Measurements from ENCODE around the gene ROBO2.

GRCh38 chr3:77169823-77170222 lies 129.9 kb downstream of the ROBO2 start:
- TF ChIP-seq EZH2 (IDR thresholded peaks at IDR 0.05; ENCODE audit: borderline replicate concordance, low read length) = no peak
- TF ChIP-seq, protein P1, sequence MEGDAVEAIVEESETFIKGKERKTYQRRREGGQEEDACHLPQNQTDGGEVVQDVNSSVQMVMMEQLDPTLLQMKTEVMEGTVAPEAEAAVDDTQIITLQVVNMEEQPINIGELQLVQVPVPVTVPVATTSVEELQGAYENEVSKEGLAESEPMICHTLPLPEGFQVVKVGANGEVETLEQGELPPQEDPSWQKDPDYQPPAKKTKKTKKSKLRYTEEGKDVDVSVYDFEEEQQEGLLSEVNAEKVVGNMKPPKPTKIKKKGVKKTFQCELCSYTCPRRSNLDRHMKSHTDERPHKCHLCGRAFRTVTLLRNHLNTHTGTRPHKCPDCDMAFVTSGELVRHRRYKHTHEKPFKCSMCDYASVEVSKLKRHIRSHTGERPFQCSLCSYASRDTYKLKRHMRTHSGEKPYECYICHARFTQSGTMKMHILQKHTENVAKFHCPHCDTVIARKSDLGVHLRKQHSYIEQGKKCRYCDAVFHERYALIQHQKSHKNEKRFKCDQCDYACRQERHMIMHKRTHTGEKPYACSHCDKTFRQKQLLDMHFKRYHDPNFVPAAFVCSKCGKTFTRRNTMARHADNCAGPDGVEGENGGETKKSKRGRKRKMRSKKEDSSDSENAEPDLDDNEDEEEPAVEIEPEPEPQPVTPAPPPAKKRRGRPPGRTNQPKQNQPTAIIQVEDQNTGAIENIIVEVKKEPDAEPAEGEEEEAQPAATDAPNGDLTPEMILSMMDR (conservative IDR thresholded peaks at IDR 0.05 in 1 of 2, IDR thresholded peaks at IDR 0.05 in 1 of 2; ENCODE audit: extremely low read depth in 1 of 2, insufficient read depth in 1 of 2, low read depth in 1 of 2, low read length in 2 of 2) = no peak
